NCI-H82 treated with DMSO at 0.1 percent for 48 hours (cell line): ENCODE data around the gene SUGCT.
"Not testable (repeated sequence)": the region's sequence is repeated elsewhere in the genome, so short reads cannot be mapped to it uniquely, and the experiment has no call there.

Source experiments
- DNase-seq: peaks from one replicate; lab custom pipeline; 2025; ENCODE audit not compliant: unreplicated experiment; lab: John Stamatoyannopoulos, UW

The SUGCT gene

DNA sequence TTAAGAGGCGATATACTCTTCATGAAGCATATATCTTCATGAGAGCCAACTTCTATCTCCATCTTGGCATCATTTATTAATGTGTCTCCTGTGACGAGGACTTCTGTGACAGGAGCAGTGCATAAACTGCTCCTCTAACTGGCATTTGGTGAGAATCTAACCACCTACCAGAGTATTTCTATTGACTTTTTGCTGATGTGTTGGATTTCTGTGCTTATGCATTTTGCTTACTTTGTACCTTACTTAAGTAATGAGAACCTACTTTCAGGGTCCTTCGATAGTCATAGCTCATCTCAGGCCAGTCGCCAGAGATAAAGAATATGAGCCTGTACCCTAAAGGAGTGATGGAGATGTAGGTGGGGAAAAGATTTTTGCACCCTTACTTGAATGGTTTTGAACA lies 265.7 kb downstream of the SUGCT start:
- DNase-seq = no peak

DNA sequence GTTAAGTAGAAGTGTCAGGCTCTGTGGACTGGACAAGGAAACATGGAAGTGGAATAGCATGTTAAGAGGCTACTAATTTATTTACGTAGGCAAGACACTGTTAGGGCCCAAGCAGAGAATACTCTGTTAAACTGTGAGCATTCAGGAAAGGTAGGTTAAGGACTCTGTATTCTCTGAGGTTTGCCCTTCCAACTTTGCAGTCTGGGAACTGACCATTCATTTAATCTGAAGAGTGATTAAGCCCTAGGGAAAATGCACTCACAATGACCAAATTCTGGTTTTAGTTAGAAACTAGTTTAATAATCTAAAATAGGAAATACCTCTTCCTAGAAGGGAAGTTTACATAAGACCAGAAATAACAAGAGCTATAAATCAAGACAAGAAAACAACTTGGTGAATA lies 266.6 kb downstream of the SUGCT start:
- no peak for DNase-seq

- no peak for DNase-seq
Measured at GRCh38 chr7:40402661-40403060, 267.9 kb downstream of the SUGCT start.

DNA sequence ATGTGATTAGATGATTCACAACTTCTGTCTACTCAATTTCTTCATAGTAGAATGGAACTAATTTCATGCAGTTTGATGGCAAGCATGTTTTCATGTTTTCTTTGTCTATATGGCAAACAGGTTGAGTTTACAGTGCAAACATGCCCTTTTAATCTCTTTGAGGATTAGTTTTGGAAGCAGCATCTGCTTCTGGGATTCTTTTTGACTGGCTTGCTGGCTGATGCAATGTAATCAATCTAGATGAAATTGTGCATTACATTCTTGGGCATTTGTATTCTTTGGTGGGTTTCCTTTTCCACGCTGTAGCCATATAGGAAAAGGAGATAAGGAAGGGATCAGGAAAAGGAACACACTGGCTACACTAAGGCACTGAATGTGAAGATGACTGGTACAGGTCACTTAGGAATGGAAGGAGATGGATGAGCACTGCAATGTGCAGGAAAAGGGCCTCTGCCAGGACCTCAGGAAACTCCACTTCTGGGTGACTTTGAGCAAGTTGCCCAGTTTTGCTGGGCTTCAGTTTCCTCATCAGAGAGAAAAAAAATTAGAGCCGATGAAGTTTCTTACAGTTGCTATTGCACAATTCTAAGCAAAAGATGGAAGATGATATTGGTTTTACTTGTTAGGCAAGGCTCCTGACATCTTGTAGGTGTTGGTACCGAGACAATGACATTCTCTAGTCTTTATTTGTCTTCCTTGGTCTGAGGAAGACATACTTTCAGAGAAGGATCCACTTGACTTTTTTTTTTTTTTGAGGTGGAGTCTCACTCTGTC lies 269.1 kb downstream of the SUGCT start:
- peak; percentile 57 for DNase-seq

DNA sequence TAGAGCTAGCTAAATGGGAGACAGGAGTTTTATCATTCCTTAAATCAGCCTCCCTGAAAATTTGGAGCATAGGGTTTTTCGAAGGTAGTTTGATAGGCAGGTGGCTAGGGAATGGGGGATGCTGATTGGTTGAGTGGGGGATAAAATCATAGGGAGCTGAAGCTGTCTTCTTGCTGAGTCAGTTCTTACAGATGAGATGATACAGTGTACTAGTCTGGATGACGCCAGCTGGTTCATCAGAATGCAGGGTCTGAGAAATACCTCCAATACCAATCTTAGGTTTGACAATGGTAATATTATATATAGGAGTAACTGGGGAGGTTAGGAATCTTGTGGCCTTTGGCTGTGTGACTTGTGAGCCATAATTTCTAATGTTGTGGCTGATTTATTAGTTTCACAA lies 271.2 kb downstream of the SUGCT start:
- no peak for DNase-seq

DNA sequence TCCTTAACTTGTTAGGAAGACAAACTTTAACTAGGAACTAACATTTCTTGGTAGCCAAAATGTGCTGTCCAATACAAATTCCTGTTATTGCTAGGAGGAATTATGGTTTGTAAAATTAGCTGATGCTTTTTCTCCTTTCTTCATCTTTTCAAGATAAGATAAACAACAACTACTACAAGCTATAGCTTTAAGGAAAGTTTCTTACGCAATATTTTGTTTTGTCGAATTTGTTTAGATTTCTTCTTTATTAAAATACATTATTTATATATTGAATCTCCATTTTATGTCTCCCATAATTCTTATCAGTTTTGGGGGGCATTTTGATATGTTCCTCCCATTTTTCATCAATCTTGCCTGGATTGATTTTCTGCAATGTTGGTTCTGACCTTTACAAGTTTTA lies 277.5 kb downstream of the SUGCT start:
- no peak for DNase-seq

GRCh38 chr7:40414704-40415103 lies 279.9 kb downstream of the SUGCT start:
- DNase-seq = not testable (repeated sequence)

GRCh38 chr7:40418448-40418847 lies 283.6 kb downstream of the SUGCT start:
- DNase-seq = no peak

GRCh38 chr7:40418983-40419382 lies 284.2 kb downstream of the SUGCT start:
- no peak for DNase-seq

- no peak for DNase-seq
Measured at GRCh38 chr7:40419806-40420205, 285.0 kb downstream of the SUGCT start.

DNA sequence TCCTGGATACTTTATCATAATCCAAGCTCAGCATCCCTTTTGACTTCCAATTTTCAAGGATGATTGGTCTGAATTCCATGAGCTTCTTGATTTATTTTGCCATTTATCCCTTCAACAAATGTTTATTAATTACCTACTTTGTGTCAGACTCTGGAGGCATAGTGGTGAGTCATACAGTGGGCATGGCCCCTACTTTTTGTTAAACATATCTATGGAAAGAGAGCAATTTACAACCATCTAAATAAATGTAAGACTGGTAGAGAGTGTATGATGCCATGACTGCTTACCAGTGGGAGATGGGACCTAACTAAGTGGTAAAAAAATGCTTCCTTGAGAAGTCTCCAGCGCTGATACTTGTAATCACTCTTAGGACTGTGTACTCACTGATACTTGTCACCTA lies 286.6 kb downstream of the SUGCT start:
- no peak for DNase-seq

DNA sequence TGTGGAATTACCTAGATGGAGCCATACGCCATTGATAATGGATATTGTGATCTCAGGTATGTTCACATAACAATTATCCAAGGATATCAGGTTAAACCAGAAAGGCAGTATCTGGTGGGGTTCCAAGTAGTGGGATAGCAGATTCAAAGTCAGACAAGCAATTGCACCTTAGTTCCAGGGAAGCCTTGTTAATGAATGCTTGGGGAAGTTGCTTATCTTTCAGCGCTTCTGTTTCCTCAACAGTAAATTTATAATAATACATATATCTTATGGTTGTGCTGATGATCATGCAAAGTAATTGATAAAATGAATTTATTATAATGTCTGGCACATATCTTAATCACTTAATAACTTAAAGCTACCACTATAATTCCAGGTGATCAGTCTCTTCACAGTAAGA lies 290.9 kb downstream of the SUGCT start:
- no peak for DNase-seq

GRCh38 chr7:40428421-40428820 lies 293.6 kb downstream of the SUGCT start:
- no peak for DNase-seq

DNA sequence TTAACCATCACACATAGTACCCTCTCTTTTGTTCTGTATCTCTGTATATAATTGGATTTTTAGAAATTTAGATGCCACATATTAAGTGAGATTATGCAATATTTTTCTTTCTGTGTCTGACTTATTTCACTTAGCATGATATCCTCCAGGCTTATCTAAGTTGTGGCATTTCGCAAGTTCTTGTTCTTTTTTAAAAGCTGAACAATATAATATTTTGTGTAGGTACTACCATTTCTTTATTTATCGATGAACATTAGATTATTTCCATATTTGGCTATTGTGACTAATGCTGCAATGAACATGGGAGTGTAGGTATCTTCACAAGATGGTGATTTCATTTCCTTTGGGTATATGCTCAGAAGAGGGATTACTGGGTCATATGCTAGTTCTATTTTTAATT lies 295.0 kb downstream of the SUGCT start:
- no peak for DNase-seq

DNA sequence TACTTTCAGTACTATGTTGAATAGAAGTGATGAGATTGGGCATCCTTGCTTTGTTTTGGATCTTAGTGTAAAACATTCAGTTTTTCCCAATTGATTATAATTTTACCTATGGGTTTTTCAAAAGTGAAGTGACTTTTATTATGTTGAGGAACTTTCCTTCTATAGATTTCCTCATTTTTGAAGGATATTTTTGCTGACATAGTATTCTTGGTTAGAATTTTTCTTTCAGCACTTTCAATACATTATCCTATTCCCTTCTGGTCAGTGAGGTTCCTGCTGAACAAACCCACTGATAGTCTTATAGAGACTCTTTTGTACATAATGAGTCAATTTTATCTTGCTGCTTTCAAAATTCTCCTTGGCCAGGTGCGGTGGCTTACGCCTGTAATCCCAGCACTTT lies 297.2 kb downstream of the SUGCT start:
- no peak for DNase-seq

DNA sequence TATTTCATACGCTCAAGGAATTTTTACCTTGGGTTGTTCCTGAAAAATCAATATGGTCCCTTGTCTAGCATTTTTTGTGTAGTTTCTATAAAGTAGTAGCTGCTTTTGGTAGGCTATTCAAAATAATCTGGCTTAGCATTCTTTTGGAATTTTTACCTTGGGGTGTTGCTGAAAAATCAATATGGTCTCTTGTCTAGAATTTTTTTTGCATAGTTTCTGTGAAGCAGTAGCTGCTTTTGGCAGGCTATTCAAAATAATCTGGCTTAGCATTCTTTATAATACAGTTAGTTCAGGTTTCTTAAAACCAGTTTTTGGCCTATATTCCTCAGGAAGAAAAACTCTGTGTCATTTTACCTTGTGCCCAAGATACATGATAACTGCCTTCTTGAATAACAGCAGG lies 301.9 kb downstream of the SUGCT start:
- no peak for DNase-seq

GRCh38 chr7:40437498-40437897 lies 302.7 kb downstream of the SUGCT start:
- no peak for DNase-seq

- no peak for DNase-seq
Measured at GRCh38 chr7:40437936-40438634, 303.3 kb downstream of the SUGCT start.

GRCh38 chr7:40439686-40440085 lies 304.9 kb downstream of the SUGCT start:
- no peak for DNase-seq

- no peak for DNase-seq
Measured at GRCh38 chr7:40447345-40447744, 312.5 kb downstream of the SUGCT start.

- DNase-seq = no peak
Measured at GRCh38 chr7:40455485-40455884, 320.7 kb downstream of the SUGCT start.

GRCh38 chr7:40457776-40458480 lies 323.1 kb downstream of the SUGCT start:
- no peak for DNase-seq
